ENCODE results near the gene PCDHB16.
A peak's percentile ranks its signal among the peaks of the same experiment; 100 is the strongest.
"Not testable (repeated sequence)": the region's sequence is repeated elsewhere in the genome, so short reads cannot be mapped to it uniquely, and the experiment has no call there.

PCDHB16 gene

DNA sequence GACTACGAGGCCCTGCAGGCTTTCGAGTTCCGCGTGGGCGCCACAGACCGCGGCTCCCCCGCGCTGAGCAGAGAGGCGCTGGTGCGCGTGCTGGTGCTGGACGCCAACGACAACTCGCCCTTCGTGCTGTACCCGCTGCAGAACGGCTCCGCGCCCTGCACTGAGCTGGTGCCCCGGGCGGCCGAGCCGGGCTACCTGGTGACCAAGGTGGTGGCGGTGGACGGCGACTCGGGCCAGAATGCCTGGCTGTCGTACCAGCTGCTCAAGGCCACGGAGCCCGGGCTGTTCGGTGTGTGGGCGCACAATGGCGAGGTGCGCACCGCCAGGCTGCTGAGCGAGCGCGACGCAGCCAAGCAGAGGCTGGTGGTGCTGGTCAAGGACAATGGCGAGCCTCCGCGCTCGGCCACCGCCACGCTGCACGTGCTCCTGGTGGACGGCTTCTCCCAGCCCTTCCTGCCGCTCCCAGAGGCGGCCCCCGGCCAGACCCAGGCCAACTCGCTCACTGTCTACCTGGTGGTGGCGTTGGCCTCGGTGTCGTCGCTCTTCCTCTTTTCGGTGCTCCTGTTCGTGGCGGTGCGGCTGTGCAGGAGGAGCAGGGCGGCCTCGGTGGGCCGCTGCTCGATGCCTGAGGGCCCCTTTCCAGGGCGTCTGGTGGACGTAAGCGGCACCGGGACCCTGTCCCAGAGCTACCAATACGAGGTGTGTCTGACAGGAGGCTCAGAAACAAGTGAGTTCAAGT is 2.1 kb downstream of the PCDHB16 start:
- not testable (repeated sequence) for DNase-seq (ENCODE audit: low read depth in 3 of 3)

DNA sequence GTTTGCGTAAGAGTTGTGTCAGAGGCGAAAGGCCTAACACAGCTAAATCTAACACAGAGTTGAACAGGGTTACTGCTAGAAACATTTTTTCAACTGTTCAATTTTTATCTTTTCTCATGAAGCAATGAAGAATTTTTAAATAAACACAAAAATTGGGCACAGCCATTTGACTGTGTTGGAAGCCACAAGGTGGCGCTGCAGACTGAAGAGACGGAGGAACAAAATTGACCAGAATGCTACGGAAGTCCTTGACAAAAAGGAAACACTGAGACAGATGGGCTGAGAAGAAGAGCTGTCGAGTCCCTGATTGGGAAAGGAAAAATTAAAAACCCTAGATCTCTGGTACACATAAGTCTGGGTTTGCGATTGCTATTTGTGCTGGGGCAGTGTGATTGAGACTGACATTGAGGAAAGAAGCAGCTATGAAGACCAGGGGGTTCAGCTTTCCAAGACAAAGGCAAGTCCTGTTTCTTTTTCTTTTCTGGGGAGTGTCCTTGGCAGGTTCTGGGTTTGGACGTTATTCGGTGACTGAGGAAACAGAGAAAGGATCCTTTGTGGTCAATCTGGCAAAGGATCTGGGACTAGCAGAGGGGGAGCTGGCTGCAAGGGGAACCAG is 4.8 kb downstream of the PCDHB16 start, which contains the start of gene PCDHB9:
TSS of gene PCDHB9 (plus strand) at position 265 of the 616 bp plus-strand sequence. CDS start at position 423, 158 bp downstream.
- DNase-seq (ENCODE audit: low read depth in 3 of 3), result no peak

DNA sequence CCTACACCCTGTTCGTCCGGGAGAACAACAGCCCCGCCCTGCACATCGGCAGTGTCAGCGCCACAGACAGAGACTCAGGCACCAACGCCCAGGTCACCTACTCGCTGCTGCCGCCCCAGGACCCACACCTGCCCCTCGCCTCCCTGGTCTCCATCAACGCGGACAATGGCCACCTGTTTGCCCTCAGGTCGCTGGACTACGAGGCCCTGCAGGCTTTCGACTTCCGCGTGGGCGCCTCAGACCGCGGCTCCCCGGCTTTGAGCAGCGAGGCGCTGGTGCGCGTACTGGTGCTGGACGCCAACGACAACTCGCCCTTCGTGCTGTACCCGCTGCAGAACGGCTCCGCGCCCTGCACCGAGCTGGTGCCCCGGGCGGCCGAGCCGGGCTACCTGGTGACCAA is 6.5 kb downstream of the PCDHB16 start:
- DNase-seq (ENCODE audit: low read depth in 3 of 3), result not testable (repeated sequence)

DNA sequence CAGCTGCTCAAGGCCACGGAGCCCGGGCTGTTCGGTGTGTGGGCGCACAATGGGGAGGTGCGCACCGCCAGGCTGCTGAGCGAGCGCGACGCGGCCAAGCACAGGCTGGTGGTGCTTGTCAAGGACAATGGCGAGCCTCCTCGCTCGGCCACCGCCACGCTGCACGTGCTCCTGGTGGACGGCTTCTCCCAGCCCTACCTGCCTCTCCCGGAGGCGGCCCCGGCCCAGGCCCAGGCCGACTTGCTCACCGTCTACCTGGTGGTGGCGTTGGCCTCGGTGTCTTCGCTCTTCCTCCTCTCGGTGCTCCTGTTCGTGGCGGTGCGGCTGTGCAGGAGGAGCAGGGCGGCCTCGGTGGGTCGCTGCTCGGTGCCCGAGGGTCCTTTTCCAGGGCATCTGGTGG is 6.9 kb downstream of the PCDHB16 start:
- DNase-seq (ENCODE audit: low read depth in 3 of 3), result not testable (repeated sequence)

DNA sequence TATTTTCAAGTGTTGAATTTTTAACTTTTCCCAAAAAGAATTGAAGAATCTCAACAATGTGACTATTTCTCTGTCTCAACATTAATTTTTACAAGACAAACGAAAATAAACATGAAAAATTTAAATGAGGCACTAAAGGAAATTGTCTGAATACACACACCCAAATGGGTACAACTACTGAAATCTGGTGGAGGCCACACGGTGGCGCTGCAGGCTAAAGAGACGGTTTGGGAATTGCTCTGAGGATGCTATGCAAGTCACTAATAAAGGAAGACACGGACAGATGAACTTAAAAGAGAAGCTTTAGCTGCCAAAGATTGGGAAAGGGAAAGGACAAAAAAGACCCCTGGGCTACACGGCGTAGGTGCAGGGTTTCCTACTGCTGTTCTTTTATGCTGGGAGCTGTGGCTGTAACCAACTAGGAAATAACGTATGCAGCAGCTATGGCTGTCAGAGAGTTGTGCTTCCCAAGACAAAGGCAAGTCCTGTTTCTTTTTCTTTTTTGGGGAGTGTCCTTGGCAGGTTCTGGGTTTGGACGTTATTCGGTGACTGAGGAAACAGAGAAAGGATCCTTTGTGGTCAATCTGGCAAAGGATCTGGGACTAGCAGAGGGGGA is 10.0 kb downstream of the PCDHB16 start, which contains the start of gene PCDHB10:
TSS of gene PCDHB10 (plus strand) at position 244 of the 616 bp plus-strand sequence. CDS start at position 444, 200 bp downstream.
- peak in 2 of 3 donors; percentile 8 to 20 for DNase-seq (ENCODE audit: low read depth in 3 of 3)

DNA sequence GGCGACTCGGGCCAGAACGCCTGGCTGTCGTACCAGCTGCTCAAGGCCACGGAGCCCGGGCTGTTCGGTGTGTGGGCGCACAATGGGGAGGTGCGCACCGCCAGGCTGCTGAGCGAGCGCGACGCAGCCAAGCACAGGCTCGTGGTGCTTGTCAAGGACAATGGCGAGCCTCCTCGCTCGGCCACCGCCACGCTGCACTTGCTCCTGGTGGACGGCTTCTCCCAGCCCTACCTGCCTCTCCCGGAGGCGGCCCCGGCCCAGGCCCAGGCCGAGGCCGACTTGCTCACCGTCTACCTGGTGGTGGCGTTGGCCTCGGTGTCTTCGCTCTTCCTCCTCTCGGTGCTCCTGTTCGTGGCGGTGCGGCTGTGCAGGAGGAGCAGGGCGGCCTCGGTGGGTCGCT is 12.1 kb downstream of the PCDHB16 start:
- not testable (repeated sequence) for DNase-seq (ENCODE audit: low read depth in 3 of 3)

DNA sequence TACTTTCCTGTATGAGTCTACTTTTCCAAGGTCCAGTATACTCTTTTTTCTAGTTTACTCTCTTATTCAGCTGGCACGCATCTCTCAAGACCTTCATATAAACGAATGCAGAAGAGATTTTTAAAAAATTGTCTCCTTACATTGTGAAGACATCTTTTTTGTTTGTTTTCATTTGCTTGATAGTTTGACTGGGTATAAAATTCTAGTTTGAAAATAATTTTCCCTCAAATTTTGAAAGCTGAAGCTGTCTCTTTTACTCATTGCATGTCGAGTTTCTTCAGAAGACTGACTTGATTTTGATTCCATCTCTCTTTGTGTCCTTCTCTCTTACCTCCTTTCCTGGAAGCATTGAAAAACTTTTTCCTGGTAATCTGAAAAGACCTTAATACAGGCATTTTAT is 14.2 kb downstream of the PCDHB16 start:
- no peak for DNase-seq (ENCODE audit: low read depth in 3 of 3)

DNA sequence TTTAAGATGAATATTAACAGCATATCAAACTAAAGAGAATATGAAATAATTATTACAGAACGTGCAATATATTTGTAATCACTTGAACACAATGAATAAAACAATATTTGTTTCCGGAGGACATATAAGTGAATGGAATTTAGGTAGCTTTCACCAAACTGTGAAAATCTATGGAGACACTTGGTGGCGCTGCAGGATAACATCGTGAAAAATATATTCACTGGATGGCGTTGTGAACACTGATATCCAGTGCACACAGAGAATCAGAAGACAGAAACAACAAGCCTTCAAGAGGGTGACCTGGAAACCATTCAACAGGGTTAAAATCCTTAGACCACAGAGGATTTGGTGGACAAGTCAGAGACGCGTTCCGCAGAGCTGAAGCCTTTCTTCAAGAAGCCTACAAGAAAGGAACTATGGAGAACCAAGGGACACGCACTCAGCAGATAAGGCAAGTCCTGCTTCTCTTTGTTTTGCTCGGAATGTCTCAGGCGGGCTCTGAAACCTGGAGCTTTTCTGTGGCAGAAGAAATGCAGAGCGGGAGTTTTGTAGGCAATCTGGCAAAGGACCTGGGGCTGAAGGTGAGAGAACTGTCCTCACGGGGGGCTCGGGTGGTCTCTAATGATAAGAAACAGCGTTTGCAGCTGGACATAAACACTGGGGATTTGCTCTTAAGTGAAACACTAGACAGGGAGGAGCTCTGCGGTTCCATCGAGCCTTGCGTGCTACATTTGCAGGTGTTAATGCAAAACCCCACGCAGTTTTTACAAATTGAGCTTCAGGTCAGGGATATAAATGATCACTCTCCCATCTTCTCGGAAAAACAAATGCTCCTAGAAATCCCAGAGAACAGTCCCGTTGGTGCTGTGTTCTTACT is 17.4 kb downstream of the PCDHB16 start, which contains the start of gene PCDHB11:
TSS of gene PCDHB11 (plus strand) at position 269 of the 877 bp plus-strand sequence. CDS start at position 417, 148 bp downstream.
- no peak for DNase-seq (ENCODE audit: low read depth in 3 of 3)

DNA sequence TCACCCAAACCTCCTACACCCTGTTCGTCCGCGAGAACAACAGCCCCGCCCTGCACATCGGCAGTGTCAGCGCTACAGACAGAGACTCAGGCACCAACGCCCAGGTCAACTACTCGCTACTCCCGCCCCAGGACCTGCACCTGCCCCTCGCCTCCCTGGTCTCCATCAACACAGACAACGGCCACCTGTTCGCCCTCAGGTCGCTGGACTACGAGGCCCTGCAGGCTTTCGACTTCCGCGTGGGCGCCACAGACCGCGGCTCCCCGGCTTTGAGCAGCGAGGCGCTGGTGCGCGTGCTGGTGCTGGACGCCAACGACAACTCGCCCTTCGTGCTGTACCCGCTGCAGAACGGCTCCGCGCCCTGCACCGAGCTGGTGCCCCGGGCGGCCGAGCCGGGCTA is 18.9 kb downstream of the PCDHB16 start:
- not testable (repeated sequence) for DNase-seq (ENCODE audit: low read depth in 3 of 3)

DNA sequence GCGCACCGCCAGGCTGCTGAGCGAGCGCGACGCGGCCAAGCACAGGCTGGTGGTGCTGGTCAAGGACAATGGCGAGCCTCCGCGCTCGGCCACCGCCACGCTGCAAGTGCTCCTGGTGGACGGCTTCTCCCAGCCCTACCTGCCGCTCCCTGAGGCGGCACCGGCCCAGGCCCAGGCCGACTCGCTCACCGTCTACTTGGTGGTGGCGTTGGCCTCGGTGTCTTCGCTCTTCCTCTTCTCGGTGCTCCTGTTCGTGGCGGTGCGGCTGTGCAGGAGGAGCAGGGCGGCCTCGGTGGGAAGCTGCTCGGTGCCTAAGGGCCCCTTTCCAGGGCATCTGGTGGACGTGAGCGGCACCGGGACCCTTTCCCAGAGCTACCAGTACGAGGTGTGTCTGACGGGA is 19.5 kb downstream of the PCDHB16 start:
- not testable (repeated sequence) for DNase-seq (ENCODE audit: low read depth in 3 of 3)

DNA sequence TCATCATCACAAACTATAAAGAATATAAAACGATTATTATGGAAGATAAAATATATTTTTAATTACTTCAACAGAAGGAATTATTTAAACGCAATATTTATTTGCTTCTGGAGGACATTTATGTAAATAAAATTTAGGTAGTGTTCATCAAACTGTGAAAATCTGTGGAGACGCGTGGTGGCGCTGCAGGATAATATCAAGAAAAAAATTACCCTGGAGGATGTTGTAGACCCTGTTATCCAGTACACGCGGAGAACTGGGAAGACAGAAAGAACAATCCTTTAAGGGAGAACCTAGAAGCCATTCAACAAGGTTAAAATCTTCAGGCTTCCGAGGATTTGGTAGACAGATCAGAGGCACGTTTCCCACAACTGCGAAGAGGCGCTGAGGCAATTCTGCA is 26.3 kb downstream of the PCDHB16 start, which contains the start of gene PCDHB12:
TSS of gene PCDHB12 (plus strand) at position 242 of the 400 bp plus-strand sequence. CDS start 189 bp downstream, outside the sequence.
- no peak for DNase-seq (ENCODE audit: low read depth in 3 of 3)

DNA sequence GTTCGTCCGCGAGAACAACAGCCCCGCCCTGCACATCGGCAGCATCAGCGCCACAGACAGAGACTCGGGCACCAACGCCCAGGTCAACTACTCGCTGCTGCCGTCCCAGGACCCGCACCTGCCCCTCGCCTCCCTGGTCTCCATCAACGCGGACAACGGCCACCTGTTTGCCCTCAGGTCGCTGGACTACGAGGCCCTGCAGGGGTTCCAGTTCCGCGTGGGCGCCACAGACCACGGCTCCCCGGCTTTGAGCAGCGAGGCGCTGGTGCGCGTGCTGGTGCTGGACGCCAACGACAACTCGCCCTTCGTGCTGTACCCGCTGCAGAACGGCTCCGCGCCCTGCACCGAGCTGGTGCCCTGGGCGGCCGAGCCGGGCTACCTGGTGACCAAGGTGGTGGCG is 28.1 kb downstream of the PCDHB16 start:
- DNase-seq (ENCODE audit: low read depth in 3 of 3), result not testable (repeated sequence)

DNA sequence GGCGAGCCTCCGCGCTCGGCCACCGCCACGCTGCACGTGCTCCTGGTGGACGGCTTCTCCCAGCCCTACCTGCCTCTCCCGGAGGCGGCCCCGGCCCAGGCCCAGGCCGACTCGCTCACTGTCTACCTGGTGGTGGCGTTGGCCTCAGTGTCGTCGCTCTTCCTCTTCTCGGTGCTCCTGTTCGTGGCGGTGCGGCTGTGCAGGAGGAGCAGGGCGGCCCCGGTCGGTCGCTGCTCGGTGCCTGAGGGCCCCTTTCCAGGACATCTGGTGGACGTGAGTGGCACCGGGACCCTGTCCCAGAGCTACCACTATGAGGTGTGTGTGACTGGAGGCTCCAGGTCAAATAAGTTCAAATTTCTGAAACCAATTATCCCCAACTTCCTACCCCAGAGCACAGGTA is 28.7 kb downstream of the PCDHB16 start:
- DNase-seq (ENCODE audit: low read depth in 3 of 3), result not testable (repeated sequence)

DNA sequence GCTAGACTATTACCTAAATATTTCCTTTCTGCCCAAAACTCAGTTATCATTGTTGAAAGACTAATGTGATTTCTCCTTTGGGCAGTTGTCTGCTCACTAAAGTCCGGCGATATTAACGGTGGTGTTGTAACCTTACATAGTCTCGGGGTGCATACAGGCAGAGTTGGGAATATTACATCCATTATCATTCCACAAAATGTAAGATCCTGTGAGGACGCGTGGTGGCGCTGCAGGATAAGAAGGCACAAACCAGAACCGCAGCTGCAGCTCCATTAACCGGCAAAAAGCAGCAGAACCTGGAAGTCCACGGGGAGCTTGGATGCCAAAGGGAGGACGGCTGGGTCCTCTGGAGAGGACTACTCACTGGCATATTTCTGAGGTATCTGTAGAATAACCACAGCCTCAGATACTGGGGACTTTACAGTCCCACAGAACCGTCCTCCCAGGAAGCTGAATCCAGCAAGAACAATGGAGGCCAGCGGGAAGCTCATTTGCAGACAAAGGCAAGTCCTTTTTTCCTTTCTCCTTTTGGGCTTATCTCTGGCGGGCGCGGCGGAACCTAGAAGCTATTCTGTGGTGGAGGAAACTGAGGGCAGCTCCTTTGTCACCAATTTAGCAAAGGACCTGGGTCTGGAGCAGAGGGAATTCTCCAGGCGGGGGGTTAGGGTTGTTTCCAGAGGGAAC is 31.6 kb downstream of the PCDHB16 start, which contains the start of gene PCDHB13:
TSS of gene PCDHB13 (plus strand) at position 264 of the 684 bp plus-strand sequence. CDS start at position 469, 205 bp downstream.
- DNase-seq (ENCODE audit: low read depth in 3 of 3), result not testable (repeated sequence)

DNA sequence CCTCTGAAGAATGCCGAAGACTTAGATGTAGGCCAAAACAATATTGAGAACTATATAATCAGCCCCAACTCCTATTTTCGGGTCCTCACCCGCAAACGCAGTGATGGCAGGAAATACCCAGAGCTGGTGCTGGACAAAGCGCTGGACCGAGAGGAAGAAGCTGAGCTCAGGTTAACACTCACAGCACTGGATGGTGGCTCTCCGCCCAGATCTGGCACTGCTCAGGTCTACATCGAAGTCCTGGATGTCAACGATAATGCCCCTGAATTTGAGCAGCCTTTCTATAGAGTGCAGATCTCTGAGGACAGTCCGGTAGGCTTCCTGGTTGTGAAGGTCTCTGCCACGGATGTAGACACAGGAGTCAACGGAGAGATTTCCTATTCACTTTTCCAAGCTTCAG is 32.4 kb downstream of the PCDHB16 start:
- DNase-seq (ENCODE audit: low read depth in 3 of 3), result not testable (repeated sequence)

DNA sequence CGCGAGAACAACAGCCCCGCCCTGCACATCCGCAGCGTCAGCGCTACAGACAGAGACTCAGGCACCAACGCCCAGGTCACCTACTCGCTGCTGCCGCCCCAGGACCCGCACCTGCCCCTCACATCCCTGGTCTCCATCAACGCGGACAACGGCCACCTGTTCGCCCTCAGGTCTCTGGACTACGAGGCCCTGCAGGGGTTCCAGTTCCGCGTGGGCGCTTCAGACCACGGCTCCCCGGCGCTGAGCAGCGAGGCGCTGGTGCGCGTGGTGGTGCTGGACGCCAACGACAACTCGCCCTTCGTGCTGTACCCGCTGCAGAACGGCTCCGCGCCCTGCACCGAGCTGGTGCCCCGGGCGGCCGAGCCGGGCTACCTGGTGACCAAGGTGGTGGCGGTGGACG is 33.3 kb downstream of the PCDHB16 start:
- DNase-seq (ENCODE audit: low read depth in 3 of 3), result not testable (repeated sequence)

DNA sequence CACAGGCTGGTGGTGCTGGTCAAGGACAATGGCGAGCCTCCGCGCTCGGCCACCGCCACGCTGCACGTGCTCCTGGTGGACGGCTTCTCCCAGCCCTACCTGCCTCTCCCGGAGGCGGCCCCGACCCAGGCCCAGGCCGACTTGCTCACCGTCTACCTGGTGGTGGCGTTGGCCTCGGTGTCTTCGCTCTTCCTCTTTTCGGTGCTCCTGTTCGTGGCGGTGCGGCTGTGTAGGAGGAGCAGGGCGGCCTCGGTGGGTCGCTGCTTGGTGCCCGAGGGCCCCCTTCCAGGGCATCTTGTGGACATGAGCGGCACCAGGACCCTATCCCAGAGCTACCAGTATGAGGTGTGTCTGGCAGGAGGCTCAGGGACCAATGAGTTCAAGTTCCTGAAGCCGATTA is 33.8 kb downstream of the PCDHB16 start:
- not testable (repeated sequence) for DNase-seq (ENCODE audit: low read depth in 3 of 3)

DNA sequence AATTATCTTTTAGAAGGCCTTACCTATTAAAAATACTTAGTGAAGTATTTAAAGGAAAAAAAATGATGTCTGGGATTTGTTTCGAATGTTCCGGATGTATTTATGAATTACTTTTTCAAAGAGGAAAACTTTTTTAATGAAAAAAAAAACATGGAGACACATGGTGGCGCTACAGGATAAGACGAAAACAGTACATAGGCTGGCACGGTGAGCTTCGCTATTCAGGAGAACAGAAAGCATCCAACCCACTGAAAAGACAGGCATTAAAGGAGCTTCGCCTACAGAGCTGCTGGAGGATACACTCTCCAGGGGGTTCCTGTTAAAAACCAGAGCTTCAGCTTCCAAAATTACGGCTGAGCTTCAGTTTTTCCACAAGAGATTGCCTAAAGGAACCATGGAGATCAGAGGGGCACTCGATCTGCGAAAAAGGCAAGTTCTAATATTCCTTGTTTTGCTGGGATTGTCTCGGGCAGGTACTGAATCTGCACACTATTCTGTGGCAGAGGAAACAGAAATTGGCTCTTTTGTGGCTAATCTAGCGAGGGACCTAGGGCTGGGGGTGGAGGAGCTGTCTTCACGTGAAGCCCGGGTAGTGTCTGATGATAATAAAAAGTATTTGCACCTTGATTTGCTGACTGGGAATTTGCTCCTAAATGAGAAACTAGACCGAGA is 41.1 kb downstream of the PCDHB16 start, which contains the start of gene PCDHB14:
TSS of gene PCDHB14 (plus strand) at position 232 of the 672 bp plus-strand sequence. CDS start at position 395, 163 bp downstream.
- no peak for DNase-seq (ENCODE audit: low read depth in 3 of 3)

DNA sequence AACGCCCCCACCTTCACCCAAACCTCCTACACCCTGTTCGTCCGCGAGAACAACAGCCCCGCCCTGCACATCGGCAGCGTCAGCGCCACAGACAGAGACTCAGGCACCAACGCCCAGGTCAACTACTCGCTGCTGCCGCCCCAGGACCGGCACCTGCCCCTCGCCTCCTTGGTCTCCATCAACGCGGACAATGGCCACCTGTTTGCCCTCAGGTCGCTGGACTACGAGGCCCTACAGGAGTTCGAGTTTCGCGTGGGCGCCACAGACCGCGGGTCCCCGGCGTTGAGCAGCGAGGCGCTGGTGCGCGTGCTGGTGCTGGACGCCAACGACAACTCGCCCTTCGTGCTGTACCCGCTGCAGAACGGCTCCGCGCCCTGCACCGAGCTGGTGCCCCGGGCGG is 42.7 kb downstream of the PCDHB16 start:
- not testable (repeated sequence) for DNase-seq (ENCODE audit: low read depth in 3 of 3)

DNA sequence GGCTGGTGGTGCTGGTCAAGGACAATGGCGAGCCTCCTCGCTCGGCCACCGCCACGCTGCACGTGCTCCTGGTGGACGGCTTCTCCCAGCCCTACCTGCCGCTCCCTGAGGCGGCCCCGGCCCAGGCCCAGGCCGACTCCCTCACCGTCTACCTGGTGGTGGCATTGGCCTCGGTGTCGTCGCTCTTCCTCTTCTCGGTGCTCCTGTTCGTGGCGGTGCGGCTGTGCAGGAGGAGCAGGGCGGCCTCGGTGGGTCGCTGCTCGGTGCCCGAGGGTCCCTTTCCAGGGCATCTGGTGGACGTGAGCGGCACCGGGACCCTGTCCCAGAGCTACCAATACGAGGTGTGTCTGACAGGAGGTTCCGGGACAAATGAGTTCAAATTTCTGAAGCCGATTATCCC is 43.2 kb downstream of the PCDHB16 start:
- DNase-seq (ENCODE audit: low read depth in 3 of 3), result not testable (repeated sequence)
